IMR-90 (cell line): ENCODE measurements around the gene AVPI1. TPM values are rescaled to one million over a fixed set of nuclear protein-coding genes. Genes with fewer than 3 reads are reported as not detected.

Source experiments
- ATAC-seq: fragments of 200-7000 bp; cut with Tn5 transposase; 2 replicates; pipeline ENCODE4 v1.9.1; 2020; ENCODE audit warnings: low read depth, mild to moderate bottlenecking, moderate library complexity
- BruUV-seq: library from RNA; stranded (reverse); fragments of 400-500 nt; replicated peaks from 2 replicates; lab custom pipeline; 2021; lab: Mats Ljungman, UMichigan
- CTCF ChIA-PET: fragments of 300-600 bp; formaldehyde crosslinking; extraction: SDS; loops from one replicate; lab custom pipeline; 2021; ENCODE audit warnings: antibody characterized with exemption; lab: Yijun Ruan, JAX
- POLR2A ChIA-PET: fragments of 300-600 bp; sonication (Branson Sonifier 250); formaldehyde crosslinking; loops from one replicate; lab custom pipeline; 2022; ENCODE audit warnings: antibody characterized with exemption; ENCODE audit not compliant: unreplicated experiment; lab: Charles Lee
- DNase-seq: peaks from one replicate; pipeline ENCODE4 v3.0.0; 2013
- H2AFZ ChIP-seq: replicated peaks from 2 replicates; pipeline ENCODE3; 2013; ENCODE audit warnings: low read length, mild to moderate bottlenecking; ENCODE audit not compliant: poor library complexity
- H2AK5ac ChIP-seq: 2 replicates; pipeline ENCODE4 v1.6.1; 2013; ENCODE audit warnings: low read depth, low read length, inconsistent platforms
- H2AK9ac ChIP-seq: replicated peaks from 2 replicates; pipeline ENCODE3; 2013; ENCODE audit warnings: mild to moderate bottlenecking, low read depth, low read length, moderate library complexity; ENCODE audit not compliant: poor library complexity
- H2BK120ac ChIP-seq: 2 replicates; pipeline ENCODE4 v1.6.1; 2013; ENCODE audit warnings: low read depth, low read length, inconsistent platforms
- H2BK15ac ChIP-seq: 3 replicates; pipeline ENCODE4 v1.6.1; 2013; ENCODE audit warnings: low read depth, low read length, inconsistent platforms
- H2BK20ac ChIP-seq: 2 replicates; pipeline ENCODE4 v1.6.1; 2013; ENCODE audit warnings: low read depth, mild to moderate bottlenecking, inconsistent platforms, low read length, moderate library complexity
- H2BK5ac ChIP-seq: 2 replicates; pipeline ENCODE4 v1.6.1; 2013; ENCODE audit warnings: mild to moderate bottlenecking, low read depth, low read length, inconsistent platforms; ENCODE audit not compliant: poor library complexity, severe bottlenecking
- H3K14ac ChIP-seq: replicated peaks from 2 replicates; pipeline ENCODE4 v1.6.1; 2013; ENCODE audit warnings: low read depth, low read length, inconsistent platforms
- H3K18ac ChIP-seq: 2 replicates; pipeline ENCODE4 v1.6.1; 2013; ENCODE audit warnings: low read depth, low read length, control low read depth
- H3K23ac ChIP-seq: 2 replicates; pipeline ENCODE4 v1.6.1; 2013; ENCODE audit warnings: low read depth, low read length, inconsistent platforms
- H3K27ac ChIP-seq: 2 replicates; pipeline ENCODE4 v1.5.1; 2013; ENCODE audit warnings: mild to moderate bottlenecking, control low read depth, low read length; ENCODE audit not compliant: insufficient read depth
- H3K27me3 ChIP-seq: 2 replicates; pipeline ENCODE4 v1.6.1; 2013; ENCODE audit warnings: low read length; ENCODE audit not compliant: control insufficient read depth, insufficient read depth
- H3K36me3 ChIP-seq: 2 replicates; pipeline ENCODE4 v1.6.1; 2013; ENCODE audit warnings: low read length, mixed read lengths; ENCODE audit not compliant: control insufficient read depth, insufficient read depth
- H3K4ac ChIP-seq: 2 replicates; pipeline ENCODE4 v1.6.1; 2013; ENCODE audit warnings: low read depth, low read length, inconsistent platforms
- H3K4me1 ChIP-seq: 2 replicates; pipeline ENCODE4 v1.6.1; 2013; ENCODE audit warnings: low read length, mixed read lengths; ENCODE audit not compliant: control insufficient read depth, insufficient read depth
- H3K4me2 ChIP-seq: 2 replicates; pipeline ENCODE4 v1.6.1; 2013; ENCODE audit warnings: low read depth, mild to moderate bottlenecking, control low read depth, low read length, moderate library complexity
- H3K4me3 ChIP-seq: 2 replicates; pipeline ENCODE4 v1.5.1; 2013; ENCODE audit warnings: low read depth, mild to moderate bottlenecking, control low read depth, low read length, moderate library complexity; ENCODE audit not compliant: insufficient read depth
- H3K56ac ChIP-seq: 2 replicates; pipeline ENCODE4 v1.6.1; 2013; ENCODE audit warnings: low read length, inconsistent platforms; ENCODE audit not compliant: insufficient read depth; ENCODE audit errors: extremely low read depth
- H3K79me1 ChIP-seq, 2 experiments: 2 replicates each; pipeline ENCODE4 v1.6.1; 2013; ENCODE audit warnings: low read length in 2 of 2, inconsistent platforms in 1 of 2, low read depth in 1 of 2
- H3K9ac ChIP-seq: 2 replicates; pipeline ENCODE4 v1.6.1; 2013; ENCODE audit warnings: low read depth, low read length, control low read depth
- H3K9me1 ChIP-seq: 2 replicates; pipeline ENCODE4 v1.6.1; 2013; ENCODE audit warnings: low read length, inconsistent platforms; ENCODE audit not compliant: insufficient read depth
- H3K9me3 ChIP-seq: 2 replicates; pipeline ENCODE4 v1.6.1; 2013; ENCODE audit warnings: low read length; ENCODE audit not compliant: control insufficient read depth, insufficient read depth
- H4K20me1 ChIP-seq: 2 replicates; pipeline ENCODE4 v1.6.1; 2013; ENCODE audit warnings: low read length, inconsistent platforms; ENCODE audit not compliant: insufficient read depth
- H4K5ac ChIP-seq: 2 replicates; pipeline ENCODE4 v1.6.1; 2013; ENCODE audit warnings: mild to moderate bottlenecking, low read depth, low read length, control low read depth
- H4K8ac ChIP-seq, 2 experiments: 2 replicates each; pipeline ENCODE4 v1.6.1; 2013; ENCODE audit warnings: low read depth in 2 of 2, low read length in 2 of 2, control low read depth in 1 of 2, inconsistent platforms in 1 of 2
- H4K91ac ChIP-seq: 2 replicates; pipeline ENCODE4 v1.6.1; 2013; ENCODE audit warnings: low read depth, low read length, inconsistent platforms; ENCODE audit not compliant: insufficient read depth
- BHLHE40 ChIP-seq: fragments of 150-350 bp; IDR thresholded peaks from 2 replicates; pipeline ENCODE4 v1.6.1; 2016; ENCODE audit warnings: mild to moderate bottlenecking, low read depth, low read length
- FOS ChIP-seq: fragments of 150-350 bp; IDR thresholded peaks from 2 replicates; pipeline ENCODE4 v1.6.1; 2016; ENCODE audit warnings: low read depth, low read length
- RCOR1 ChIP-seq: IDR thresholded peaks from 2 replicates; pipeline ENCODE4 v1.6.1; 2012; ENCODE audit warnings: mild to moderate bottlenecking, low read length, improper control_type of control experiment; ENCODE audit not compliant: insufficient replicate concordance
- dilution Hi-C: fragments of 300-500 bp; cut with HindIII; formaldehyde crosslinking; loops from one replicate; pipeline ENCODE4 v1.14.3; 2018; ENCODE audit warnings: low sequenced_read_pairs; ENCODE audit not compliant: unreplicated experiment
- in situ Hi-C: fragments of 300-500 bp; cut with MboI; formaldehyde crosslinking; loops from 3 replicates; pipeline ENCODE4 v1.14.3; 2019; ENCODE audit warnings: low sequenced_read_pairs, inconsistent platforms, mixed read lengths
- intact Hi-C: fragments of 100-400 bp; cut with micrococcal nuclease; formaldehyde crosslinking; loops from 2 replicates; pipeline ENCODE4 v1.10.0; 2022
- polyA plus RNA-seq, 3 experiments: library from polyadenylated mRNA; depleted of rRNA; stranded (reverse); fragments of >200 nt; gene quantifications; 2 replicates each; pipeline ENCODE4 v1.2.3, GENCODE V29; 2012; ENCODE audit warnings: low replicate concordance in 1 of 3
- total RNA-seq: library from RNA; depleted of rRNA; stranded (reverse); fragments of >200 nt; gene quantifications from 2 replicates; pipeline ENCODE4 v1.2.3, GENCODE V29; 2012

AVPI1 gene
- total and polyA plus RNA-seq, 2 of the 4 experiments (the other 2 are of a cell fraction): 26.7 to 29.8 TPM

DNA sequence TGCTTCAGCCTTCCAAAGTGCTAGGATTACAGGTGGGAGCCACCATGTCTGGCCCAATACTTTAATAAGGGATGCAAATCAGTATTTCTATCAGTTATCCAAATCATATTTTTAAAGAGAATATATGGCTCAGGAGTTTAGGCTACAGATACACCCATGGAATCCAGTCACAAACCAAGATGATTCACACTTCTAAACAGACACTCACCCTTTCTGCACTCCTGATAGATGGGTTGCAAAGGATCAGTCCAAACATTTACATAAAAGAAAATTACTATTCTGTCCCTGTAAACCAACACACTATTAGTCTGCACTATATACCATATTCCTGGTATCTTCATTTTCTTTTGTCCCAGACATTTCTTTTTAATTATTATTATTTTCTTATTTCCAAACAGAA is 55.9 kb downstream of the AVPI1 start:
- peak overlapping the region; percentile 88 for H3K4me2 ChIP-seq
- H2BK120ac ChIP-seq: no peak overlapping the region
- H3K9me3 ChIP-seq: no peaks in the 10 kb centered on the region
- H4K20me1 ChIP-seq: no peaks in the 10 kb centered on the region
- peak overlapping the region; percentile 51 for H3K4ac ChIP-seq
- H2AK9ac ChIP-seq: no peak overlapping the region
- no peak overlapping the region for H3K4me3 ChIP-seq
- peak overlapping the region; percentile 53; the same call in 1 of the 2 replicates for H3K18ac ChIP-seq
- no peaks in the 10 kb centered on the region for H3K36me3 ChIP-seq
- H2BK15ac ChIP-seq: no peak overlapping the region; the same call in 2 of the 3 replicates
- peaks cover 17% of the 10 kb centered on the region for H3K4me1 ChIP-seq
- no peak overlapping the region for H3K9ac ChIP-seq
- H3K56ac ChIP-seq: no peak overlapping the region
- no peak overlapping the region for H3K23ac ChIP-seq
- DNase-seq: peak; percentile 86
- H2BK20ac ChIP-seq: no peak overlapping the region
- peaks cover 10% of the 10 kb centered on the region for H3K9me1 ChIP-seq
- H4K5ac ChIP-seq: peak overlapping the region; percentile 59; the same call in 1 of the 2 replicates
- peak overlapping the region; percentile 59 for H2AK5ac ChIP-seq
- peak overlapping the region; percentile 61; the same call in 1 of the 2 replicates for H4K91ac ChIP-seq
- peak overlapping the region; percentile 70 for H2BK5ac ChIP-seq
- ChIA-PET POLR2A (no interaction called here), CTCF (no interaction called here)
- no peak overlapping the region for H2AFZ ChIP-seq
- peak; percentile 70 for ATAC-seq
- BruUV-seq: no TSS peak
- H3K27me3 ChIP-seq: no peaks in the 10 kb centered on the region
- H3K27ac ChIP-seq: peak overlapping the region; percentile 68
- intact Hi-C loops: no loop called here
- H4K8ac ChIP-seq: peak overlapping the region in 1 of 2 experiments; percentile 33; a peak in 1 of 4 replicates
- in situ Hi-C loops: no loop called here
- H3K79me1 ChIP-seq: peaks cover 3 to 22% of the 10 kb centered on the region in 2 experiments; a peak in 3 of 4 replicates
- dilution Hi-C loops: no loop called here
- TF ChIP-seq RCOR1: no peak
- peak; percentile 21; the same call in 1 of the 2 replicates for TF ChIP-seq BHLHE40
- peak; percentile 93 for TF ChIP-seq FOS
- H3K14ac ChIP-seq: no peak overlapping the region
